Measurements from ENCODE around the gene PDE4B. TPM values are rescaled to one million over a fixed set of nuclear protein-coding genes. Genes with fewer than 3 reads are reported as not detected.
A peak's percentile ranks its signal among the peaks of the same experiment; 100 is the strongest.

PDE4B gene
- total and polyA plus RNA-seq, 2 donors from 2014 or later = 2.0 to 8.7 TPM

- Histone ChIP-seq H3K9ac (ENCODE audit: low read length in 3 of 3) (no peak overlapping the region), H3K4me3 (ENCODE audit: low read length in 3 of 3) (no peak overlapping the region), H3K9me3 (ENCODE audit: control insufficient read depth in 2 of 3, insufficient read depth in 1 of 3, low read length in 3 of 3) (no peaks in the 10 kb centered on the region), H3K27me3 (ENCODE audit: control insufficient read depth, insufficient read depth, low read length) (no peaks in the 10 kb centered on the region), H3K27ac (ENCODE audit: low read depth in 2 of 2, low read length in 2 of 2) (no peak overlapping the region), H3K36me3 (ENCODE audit: control insufficient read depth in 2 of 3, insufficient read depth in 3 of 3, low read length in 3 of 3) (no peaks in the 10 kb centered on the region), H3K4me1 (ENCODE audit: control insufficient read depth in 2 of 3, insufficient read depth in 2 of 3, low read depth in 1 of 3, low read length in 3 of 3) (no peaks in the 10 kb centered on the region)
- no peak for TF ChIP-seq CTCF (IDR thresholded peaks at IDR 0.05; ENCODE audit: borderline replicate concordance, extremely low read depth, insufficient read depth)
- intact Hi-C loops (cut with DNase I) = loop anchor here (5.0 kb wide), 1 partner anchor 492 kb away; no protein-coding TSS in a partner anchor
- DNase-seq = no peak
- FAIRE-seq = no peak
Observed at GRCh38 chr1:65955503-65955902, 162.8 kb downstream of the PDE4B start.

- intact Hi-C loops (cut with DNase I) = loop anchor here (5.0 kb wide), 1 partner anchor 489 kb away; no protein-coding TSS in a partner anchor
- H3K4me1 ChIP-seq (ENCODE audit: control insufficient read depth in 2 of 3, insufficient read depth in 2 of 3, low read depth in 1 of 3, low read length in 3 of 3) = peaks cover 0 to 2% (median 0%) of the 10 kb centered on the region in 3 donors
- no peak overlapping the region for H3K27ac ChIP-seq (ENCODE audit: low read depth in 2 of 2, low read length in 2 of 2)
- H3K27me3 ChIP-seq (ENCODE audit: control insufficient read depth, insufficient read depth, low read length) = no peaks in the 10 kb centered on the region
- peak in 2 of 5 donors; percentile 68 to 81 for DNase-seq
- no peaks in the 10 kb centered on the region for H3K9me3 ChIP-seq (ENCODE audit: control insufficient read depth in 2 of 3, insufficient read depth in 1 of 3, low read length in 3 of 3)
- FAIRE-seq = peak; percentile 96
- H3K4me3 ChIP-seq (ENCODE audit: low read length in 3 of 3) = no peak overlapping the region
- H3K36me3 ChIP-seq (ENCODE audit: control insufficient read depth in 2 of 3, insufficient read depth in 3 of 3, low read length in 3 of 3) = no peaks in the 10 kb centered on the region
- H3K9ac ChIP-seq (ENCODE audit: low read length in 3 of 3) = no peak overlapping the region
- TF ChIP-seq CTCF (IDR thresholded peaks at IDR 0.05; ENCODE audit: borderline replicate concordance, extremely low read depth, insufficient read depth) = peak; percentile 67
Observed at GRCh38 chr1:65958561-65959350, 166.1 kb downstream of the PDE4B start.

GRCh38 chr1:65959896-65960567 is 167.3 kb downstream of the PDE4B start:
- intact Hi-C loops (cut with DNase I) = loop anchor here (5.0 kb wide), 2 partner anchors 282 to 487 kb away; no protein-coding TSS in a partner anchor
- Histone ChIP-seq H3K4me3 (ENCODE audit: low read length in 3 of 3) (no peak overlapping the region), H3K27ac (ENCODE audit: low read depth in 2 of 2, low read length in 2 of 2) (no peak overlapping the region), H3K9me3 (ENCODE audit: control insufficient read depth in 2 of 3, insufficient read depth in 1 of 3, low read length in 3 of 3) (no peaks in the 10 kb centered on the region), H3K9ac (ENCODE audit: low read length in 3 of 3) (no peak overlapping the region), H3K27me3 (ENCODE audit: control insufficient read depth, insufficient read depth, low read length) (no peaks in the 10 kb centered on the region), H3K36me3 (ENCODE audit: control insufficient read depth in 2 of 3, insufficient read depth in 3 of 3, low read length in 3 of 3) (no peaks in the 10 kb centered on the region), H3K4me1 (ENCODE audit: control insufficient read depth in 2 of 3, insufficient read depth in 2 of 3, low read depth in 1 of 3, low read length in 3 of 3) (peaks cover 0 to 2% (median 0%) of the 10 kb centered on the region in 3 donors)
- FAIRE-seq = no peak
- no peak for TF ChIP-seq CTCF (IDR thresholded peaks at IDR 0.05; ENCODE audit: borderline replicate concordance, extremely low read depth, insufficient read depth)
- peak in 2 of 5 donors; percentile 22 to 45 for DNase-seq

Data from kidney (tissue), 14 donors.